ENCODE results near the gene GPD1.
"Not testable (repeated sequence)": the region's sequence is repeated elsewhere in the genome, so short reads cannot be mapped to it uniquely, and the experiment has no call there.

The GPD1 gene

GRCh38 chr12:50073712-50074111 is 30.1 kb upstream of the GPD1 start:
- no peak for DNase-seq (ENCODE audit: low read depth)

DNA sequence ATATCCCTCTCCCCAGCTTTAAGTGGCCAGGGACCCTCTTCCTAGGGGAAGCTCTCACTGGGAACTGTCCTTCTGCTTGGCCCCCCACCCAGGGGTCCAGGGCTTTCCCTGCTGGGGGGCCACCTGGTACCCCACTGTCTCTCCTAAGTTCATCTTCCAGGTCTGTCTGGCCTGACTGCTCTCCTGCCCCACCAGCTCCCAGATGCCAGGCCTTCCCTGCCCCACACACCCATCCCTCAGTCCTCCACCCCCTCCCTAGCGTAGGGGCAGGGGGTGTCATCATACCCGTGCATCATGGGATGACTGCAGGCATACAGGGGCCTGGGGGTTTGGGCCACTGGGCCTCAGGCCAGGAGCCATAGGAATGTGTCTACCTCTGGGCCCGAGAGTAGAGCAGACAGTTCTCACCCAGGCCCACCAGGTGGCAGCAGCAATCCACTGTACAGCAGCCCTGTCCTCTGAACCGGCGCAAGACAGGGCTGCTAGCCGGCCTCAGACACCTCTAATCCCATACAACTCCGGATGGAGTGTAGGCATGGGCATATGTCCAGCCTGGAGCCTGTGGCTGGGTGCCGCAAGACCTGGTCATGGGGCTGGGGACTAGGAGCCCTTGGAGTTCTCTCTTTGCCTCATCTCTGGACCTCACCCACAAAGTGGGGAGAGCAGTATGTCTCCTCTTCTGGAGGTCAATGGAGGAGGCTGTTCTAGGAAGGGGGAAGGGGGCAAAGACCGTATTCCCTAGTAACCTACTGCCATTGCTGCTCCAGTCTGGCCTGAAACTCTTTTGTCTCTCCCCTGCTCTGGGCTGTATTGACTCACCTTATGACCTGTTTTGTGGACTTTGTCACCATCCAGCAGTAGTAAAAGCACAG is 28.6 kb upstream of the GPD1 start:
- peak; percentile 79 for DNase-seq (ENCODE audit: low read depth)

DNA sequence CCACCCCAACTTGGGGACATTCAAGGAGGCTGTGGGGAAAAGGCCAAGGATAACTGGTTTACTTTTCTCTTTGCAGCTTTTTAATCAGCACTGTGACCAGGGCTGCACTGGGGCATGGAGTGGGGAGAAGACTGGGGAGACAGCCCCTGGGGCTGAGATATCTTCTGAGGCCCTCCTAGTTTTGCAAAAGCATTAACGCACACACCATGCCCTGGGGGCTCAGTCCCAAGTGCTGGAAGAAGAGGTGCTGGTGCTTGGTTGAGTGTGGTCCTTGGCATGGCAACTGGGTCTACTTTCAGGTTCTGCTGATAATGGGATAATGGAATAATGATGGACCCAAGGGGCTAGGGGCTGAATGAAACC is 28.0 kb upstream of the GPD1 start:
- no peak for DNase-seq (ENCODE audit: low read depth)

- DNase-seq (ENCODE audit: low read depth), result no peak
Measured at GRCh38 chr12:50077099-50077498, 26.7 kb upstream of the GPD1 start.

DNA sequence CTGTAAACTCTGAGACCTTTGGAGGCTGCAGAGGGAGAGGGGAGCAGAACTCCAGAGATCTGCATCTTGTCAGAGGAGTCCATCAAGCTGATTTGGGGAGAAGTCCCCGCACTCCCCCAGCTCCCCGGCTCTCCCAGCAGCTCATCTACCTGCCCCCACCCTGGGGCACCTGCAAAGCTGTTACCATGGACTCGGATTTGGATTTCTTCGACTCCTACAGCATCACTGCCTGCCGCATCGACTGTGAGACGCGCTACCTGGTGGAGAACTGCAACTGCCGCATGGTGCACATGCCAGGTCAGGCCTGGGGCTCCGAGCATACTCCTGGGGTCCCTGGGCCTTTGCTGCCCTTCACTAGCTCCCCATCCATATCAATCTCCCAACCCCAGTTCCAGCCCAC is 25.5 kb upstream of the GPD1 start:
- DNase-seq (ENCODE audit: low read depth), result no peak

- DNase-seq (ENCODE audit: low read depth), result no peak
Measured at GRCh38 chr12:50079771-50080170, 24.0 kb upstream of the GPD1 start.

DNA sequence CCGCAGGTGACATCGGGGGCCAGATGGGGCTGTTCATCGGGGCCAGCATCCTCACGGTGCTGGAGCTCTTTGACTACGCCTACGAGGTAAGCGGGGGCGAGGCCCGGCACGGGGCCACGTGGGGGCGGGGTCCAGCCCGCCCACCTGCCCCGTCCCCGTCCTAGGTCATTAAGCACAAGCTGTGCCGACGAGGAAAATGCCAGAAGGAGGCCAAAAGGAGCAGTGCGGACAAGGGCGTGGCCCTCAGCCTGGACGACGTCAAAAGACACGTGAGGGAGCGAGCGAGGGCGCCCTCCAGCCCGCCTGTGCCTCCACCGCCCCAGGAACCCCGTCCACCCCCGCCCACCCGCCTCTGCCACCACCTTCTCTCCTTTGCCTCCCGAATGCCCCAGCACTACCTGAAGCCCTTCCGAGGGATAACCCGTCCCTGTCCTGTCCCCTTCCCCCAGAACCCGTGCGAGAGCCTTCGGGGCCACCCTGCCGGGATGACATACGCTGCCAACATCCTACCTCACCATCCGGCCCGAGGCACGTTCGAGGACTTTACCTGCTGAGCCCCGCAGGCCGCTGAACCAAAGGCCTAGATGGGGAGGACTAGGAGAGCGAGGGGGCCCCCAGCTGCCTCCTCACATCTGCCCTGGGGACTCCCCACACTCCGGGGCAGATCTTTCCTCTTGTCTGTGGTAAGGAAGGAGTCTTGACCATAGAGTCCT is 22.6 kb upstream of the GPD1 start:
- no peak for DNase-seq (ENCODE audit: low read depth)

GRCh38 chr12:50082644-50083043 is 21.2 kb upstream of the GPD1 start:
- no peak for DNase-seq (ENCODE audit: low read depth)

DNA sequence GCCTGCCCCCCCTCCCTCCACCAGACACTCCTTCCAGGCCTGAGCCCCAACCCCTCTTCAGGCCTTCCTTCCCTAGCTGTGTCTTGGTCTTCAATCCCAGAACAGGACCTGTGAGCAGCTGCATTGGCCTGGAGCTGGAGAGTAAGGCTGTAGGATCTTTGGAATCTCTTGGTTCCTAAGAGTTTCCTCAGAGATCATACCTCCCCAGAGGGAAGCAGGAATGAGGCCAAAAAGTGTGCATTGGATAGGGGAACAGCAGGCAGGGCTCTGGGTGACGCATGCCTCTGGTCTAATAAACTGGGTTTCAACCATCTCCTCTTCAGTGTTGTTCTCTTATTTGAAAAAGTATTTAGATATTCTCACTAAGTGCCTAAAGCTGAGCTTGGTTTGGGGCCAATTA is 20.5 kb upstream of the GPD1 start:
- no peak for DNase-seq (ENCODE audit: low read depth)

GRCh38 chr12:50084409-50084774 is 19.4 kb upstream of the GPD1 start:
- DNase-seq (ENCODE audit: low read depth), result not testable (repeated sequence)

- DNase-seq (ENCODE audit: low read depth), result peak; percentile 88
Measured at GRCh38 chr12:50084775-50085614, 18.8 kb upstream of the GPD1 start, which contains the start of gene SMARCD1. SMARCD1 (plus strand) TSS chr12:50085342; CDS start chr12:50085370, 28 bp downstream.

GRCh38 chr12:50085615-50086072 is 18.2 kb upstream of the GPD1 start:
- no peak for DNase-seq (ENCODE audit: low read depth)

DNA sequence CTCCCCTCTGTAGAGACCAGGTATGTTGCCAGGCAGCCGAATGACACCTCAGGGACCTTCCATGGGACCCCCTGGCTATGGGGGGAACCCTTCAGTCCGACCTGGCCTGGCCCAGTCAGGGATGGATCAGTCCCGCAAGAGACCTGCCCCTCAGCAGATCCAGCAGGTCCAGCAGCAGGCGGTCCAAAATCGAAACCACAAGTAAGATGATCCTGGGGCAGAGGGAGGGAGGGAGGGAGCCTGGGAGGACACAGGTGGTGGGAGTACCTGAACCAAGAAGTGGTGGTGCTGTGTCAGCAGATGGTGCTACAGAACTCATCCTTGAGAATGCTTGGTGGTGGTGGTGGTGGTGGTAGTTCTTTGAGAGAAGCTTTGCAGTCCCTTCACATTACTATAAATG is 17.7 kb upstream of the GPD1 start:
- DNase-seq (ENCODE audit: low read depth), result no peak

DNA sequence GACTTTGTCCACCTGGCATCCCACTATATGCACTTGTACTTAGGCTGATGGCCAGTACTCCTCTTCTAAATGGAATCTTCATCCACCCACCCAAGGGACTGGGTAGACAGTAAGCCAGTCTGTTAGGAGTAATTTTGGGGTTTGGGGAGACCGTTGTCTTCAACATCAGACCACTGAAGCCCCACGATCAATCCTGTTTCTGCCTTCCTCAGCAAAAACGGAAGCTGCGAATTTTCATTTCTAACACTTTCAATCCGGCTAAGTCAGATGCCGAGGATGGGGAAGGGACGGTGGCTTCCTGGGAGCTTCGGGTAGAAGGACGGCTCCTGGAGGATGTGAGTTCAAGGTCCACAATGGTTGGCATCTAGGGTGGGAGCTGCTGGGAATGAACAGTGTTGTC is 16.7 kb upstream of the GPD1 start:
- DNase-seq (ENCODE audit: low read depth), result no peak

DNA sequence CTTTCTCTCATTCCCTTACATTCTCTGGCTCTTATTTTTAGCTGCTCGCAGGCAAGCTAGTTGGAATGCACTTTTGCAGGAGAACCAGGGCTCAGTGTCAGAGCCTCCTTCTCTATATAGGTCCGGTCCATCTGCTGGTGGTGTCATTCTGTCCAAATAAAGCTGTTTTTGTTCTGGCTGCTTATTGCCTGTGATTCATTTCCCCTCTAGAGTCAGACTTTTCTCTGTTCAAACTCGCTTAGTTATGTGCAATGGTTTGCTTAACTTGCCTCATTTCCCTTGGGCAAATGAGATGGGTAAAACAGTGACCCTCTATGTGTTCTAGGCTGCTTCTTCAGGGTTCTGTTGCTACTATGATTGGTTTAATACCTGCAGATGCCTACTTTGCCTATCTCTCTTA is 15.8 kb upstream of the GPD1 start:
- no peak for DNase-seq (ENCODE audit: low read depth)

DNA sequence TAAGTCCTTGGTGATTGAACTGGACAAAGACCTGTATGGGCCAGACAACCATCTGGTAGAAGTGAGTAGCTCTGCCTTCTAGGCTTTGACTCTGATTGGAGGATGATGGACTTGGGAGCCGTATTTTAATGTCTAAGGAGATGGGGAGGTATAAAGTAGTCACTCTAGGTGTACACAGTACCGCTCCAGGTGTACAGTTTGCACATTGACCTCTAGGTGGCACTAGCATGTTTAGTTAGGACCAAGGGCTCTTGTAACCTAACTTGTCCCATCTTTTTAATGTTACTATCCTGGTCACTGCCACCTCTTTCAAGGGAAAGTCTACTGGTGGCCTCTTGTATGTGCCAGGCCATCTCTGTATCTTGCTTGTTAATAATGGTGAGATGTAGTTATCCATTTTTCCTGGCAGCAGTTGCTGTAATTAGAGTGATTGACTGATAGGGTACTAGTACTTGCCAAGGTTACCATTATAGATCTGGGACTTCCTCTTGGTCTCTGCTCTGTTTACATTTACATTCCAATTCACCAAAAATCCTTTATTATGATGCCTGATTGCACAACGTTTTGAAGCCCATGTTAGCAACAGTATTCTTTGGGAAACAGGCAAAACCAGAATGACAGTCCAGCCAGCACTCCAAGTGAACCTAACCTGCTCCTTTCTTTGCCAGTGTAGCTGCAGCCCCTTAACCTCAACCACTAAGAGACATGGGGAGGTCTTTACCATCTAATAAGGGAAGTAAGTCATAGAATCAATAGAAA is 15.1 kb upstream of the GPD1 start:
- DNase-seq (ENCODE audit: low read depth), result no peak

DNA sequence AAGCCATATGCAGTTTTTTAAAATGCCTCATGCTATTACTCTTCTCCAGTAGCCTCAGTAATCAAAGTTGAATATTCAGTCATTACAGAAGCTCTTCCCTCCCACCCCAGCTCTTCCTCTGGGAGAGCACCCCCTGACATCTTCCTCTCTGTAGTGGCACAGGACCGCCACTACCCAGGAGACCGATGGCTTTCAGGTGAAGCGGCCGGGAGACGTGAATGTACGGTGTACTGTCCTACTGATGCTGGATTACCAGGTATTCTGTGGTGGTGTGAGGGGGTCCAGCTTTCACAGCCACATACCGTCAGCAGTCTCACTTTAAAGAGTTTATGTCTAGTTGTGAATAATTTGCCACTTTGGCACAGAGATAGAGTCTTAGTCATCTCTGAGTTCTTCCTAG is 14.1 kb upstream of the GPD1 start:
- no peak for DNase-seq (ENCODE audit: low read depth)

DNA sequence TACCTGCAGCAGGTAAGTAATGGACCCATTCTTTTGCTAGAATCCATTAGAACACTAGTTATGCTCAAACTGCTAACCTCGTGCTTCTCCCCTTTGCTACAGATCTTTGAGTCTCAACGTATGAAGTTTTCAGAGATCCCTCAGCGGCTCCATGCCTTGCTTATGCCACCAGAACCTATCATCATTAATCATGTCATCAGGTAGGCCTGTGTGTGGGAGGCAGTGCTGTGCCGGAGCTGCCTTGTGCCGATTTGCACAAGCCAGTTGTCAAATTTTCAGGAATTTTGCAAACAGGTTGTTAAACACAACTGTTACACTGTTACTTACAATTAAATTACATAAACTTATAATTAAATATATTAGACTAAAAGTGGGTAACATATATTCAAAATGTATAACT is 13.4 kb upstream of the GPD1 start:
- DNase-seq (ENCODE audit: low read depth), result no peak

DNA sequence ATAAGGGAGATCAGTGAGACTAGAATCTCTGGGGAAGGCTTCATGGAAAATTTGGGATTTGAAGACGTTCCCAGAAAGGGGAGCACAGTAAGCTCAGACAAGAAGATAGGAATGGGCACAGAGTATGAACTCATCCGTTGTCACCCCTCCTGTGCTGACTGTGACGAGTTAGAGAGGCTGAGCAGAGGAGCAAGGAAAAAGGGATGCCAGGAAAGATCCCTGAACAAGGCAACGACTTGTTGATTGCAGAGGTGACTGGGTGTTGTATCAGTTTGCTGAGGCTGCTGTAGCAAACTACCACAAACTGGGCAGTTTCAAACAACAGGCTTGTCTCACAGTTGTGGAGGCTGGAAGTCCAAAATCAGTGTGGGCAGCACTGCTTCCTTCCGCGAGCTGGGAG is 5.9 kb upstream of the GPD1 start:
- DNase-seq (ENCODE audit: low read depth), result no peak

DNA sequence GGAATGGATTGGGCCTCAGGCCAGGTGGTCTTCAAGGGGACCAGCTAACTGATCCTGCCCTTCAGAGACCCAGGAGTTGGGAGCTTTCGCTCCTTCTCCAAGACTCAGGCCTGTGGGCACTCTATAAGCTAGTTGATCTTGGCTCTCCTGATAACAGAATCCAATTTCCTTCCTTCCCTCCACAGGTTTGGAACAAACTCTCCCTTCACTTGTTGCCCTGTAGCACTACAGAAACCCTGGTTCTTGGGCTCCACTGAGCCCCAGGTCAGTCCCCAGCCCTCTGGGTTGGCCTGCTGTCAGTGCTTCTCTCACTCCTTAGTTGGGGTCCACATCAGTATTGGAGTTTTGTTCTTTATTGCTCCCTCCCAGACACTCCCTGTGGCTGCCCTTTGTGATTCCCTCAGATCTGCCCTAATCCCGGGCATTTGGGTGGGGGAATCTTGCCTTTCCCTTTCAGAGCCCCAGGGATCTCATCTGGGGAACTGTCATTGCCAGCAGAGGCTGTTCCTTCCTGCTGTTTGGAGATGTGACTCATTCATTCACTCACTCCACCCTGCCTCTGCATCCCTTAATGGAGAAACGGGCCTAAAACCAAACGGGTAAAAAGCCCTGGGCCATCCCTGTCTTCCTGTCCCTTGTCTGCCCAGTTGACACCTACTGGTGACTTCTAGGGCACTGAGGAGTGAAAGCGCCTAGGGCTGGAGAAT is 4.4 kb upstream of the GPD1 start:
- no peak for DNase-seq (ENCODE audit: low read depth)

DNA sequence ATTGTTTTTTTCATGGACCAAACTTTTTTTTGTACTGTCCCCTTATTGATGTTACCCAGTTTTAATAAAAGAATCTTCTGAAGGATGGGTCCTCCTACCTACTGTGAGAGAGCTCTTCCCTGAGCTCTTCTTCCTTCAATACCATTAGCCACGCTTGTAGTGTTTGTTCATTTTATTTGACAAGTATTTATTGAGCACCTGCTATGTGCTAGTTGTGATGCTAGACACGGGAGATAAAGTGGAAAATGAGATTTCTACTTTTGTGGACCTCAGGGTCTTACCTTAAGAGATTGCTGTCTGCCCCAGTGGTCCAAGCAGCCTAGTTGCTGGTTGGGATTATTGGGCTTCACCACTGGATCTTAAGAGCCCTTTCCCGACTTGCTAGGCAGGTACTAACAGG is 3.2 kb upstream of the GPD1 start:
- DNase-seq (ENCODE audit: low read depth), result no peak
